DMS53 treated with DMSO at 0.1 percent for 48 hours (cell line): ENCODE data around the gene FLT1.

ENCODE experiments used
- DNase-seq: peaks from one replicate; lab custom pipeline; 2025; ENCODE audit not compliant: unreplicated experiment; lab: John Stamatoyannopoulos, UW

The FLT1 gene

DNA sequence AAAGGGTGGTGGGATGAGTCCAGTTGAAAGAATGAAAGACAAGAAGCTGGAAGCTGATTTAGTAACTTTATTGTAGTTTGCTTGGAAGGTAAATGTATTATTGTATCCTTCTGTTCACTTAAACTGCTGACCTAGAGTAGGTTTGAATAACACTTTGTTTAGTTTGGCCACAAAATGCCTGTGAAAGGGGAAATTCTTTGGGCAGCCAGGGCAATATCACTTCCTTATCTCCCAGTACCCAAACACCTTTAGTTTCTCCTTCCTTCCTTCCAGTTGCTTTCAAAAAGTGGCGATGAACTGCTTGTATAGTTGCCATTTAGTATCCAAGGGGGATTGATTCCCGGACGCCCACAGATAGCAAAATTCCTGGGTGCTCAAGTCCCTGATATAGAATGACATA, 236.5 kb downstream of the FLT1 start:
- no peak for DNase-seq

DNA sequence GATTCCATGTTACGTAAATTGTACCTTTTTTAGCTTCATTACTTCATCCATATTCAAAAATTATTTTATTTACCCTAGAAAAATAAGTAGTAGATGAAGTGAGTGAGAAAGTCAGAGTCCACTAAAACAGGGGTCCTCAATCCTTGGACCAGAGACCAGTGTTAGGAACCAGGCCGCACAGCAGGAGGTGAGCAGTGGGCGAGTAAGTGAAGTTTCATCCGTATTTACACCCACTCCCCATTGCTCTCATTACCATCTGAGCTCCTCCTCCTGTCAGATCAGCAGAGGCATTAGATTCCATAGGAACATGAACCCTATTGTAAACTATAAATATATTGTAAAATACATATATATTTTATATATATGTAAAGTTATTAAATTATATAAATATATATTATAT, 237.6 kb downstream of the FLT1 start:
- DNase-seq, result no peak

DNA sequence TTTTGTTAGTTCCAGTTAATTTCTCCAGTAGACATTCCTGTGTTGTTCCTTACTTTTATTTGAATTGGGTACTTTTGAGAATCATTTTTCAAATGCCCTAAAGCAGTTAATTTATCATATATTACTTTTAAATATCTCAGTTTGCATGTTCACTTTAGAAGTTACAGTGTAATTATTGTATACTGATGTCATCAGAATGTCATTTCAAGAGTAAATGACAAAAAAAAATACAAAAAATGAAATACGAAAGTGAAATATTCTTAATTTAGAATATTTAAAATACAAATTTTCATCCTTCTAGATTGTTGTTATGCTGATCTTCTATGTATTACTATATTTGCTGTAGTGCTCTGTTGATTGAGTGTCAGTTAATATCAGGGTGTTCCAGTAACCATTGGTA, 242.4 kb downstream of the FLT1 start:
- no peak for DNase-seq

DNA sequence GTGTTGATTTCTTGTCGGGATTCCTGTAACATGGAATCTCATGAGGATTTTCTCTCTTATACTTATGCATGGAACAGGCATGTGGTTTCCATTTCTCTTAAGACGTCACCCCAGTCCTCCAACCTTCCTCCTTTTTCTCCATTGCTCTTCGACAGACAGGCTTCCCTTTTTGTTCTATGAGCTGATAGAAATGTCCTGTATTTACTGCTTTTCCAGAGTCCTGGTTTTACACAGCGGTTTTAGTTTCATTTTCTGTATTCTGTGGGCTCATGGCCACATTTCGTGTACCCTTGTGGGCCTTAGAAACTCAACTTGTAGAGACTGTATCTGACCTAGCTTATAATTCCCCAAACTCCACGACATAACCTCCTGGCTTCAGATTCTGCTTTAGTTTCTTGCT, 243.5 kb downstream of the FLT1 start:
- DNase-seq, result no peak

DNA sequence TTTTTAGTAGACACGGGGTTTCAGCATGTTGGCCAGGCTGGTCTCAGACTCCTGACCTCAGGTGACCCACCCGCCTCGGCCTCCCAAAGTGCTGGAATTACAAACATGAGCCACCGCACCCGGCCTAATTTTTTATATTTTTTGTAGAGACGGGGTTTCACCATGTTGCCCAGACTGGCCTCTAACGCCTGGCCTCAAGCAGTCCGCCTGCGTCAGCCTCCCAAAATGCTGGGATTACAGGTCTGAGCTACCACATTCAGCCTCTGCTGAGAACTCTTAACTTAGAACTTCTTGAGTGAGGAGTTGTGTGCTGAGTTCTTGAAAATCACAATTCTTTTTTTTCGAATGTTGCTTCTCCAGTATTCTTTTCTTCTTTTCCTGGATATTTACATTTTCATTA, 244.4 kb downstream of the FLT1 start:
- DNase-seq, result no peak
